GM12891 (cell line): Measurements from ENCODE around the gene NFIX.

Experiments
- PAX5 ChIP-seq: IDR thresholded peaks from 2 replicates; pipeline ENCODE4 v1.6.1; 2011; ENCODE audit warnings: low read length, moderate library complexity, mild to moderate bottlenecking; ENCODE audit not compliant: insufficient read depth, severe bottlenecking
- POLR2A ChIP-seq: IDR thresholded peaks from 2 replicates; pipeline ENCODE4 v1.6.1; 2011; ENCODE audit warnings: low read depth, low read length, control low read depth
- POLR2AphosphoS5 ChIP-seq: IDR thresholded peaks from 2 replicates; pipeline ENCODE4 v1.6.1; 2011; ENCODE audit warnings: low read depth, low read length, control low read depth

- no peak for TF ChIP-seq POLR2A
- no peak for TF ChIP-seq POLR2AphosphoS5
- TF ChIP-seq PAX5 = no peak
Observed at GRCh38 chr19:13053238-13053637, 58.0 kb downstream of the NFIX start.
